IPS DF 6.9 (cell line): ENCODE results near the gene MACROD2.

Experiments
- DNase-seq: peaks from one replicate; pipeline ENCODE4 v3.0.0-alpha.2; 2013; ENCODE audit warnings: low read depth, low spot score
- H3K27ac ChIP-seq: one replicate; pipeline ENCODE4 v1.5.1; 2013; ENCODE audit warnings: low read length, control low read depth
- H3K27me3 ChIP-seq: 2 replicates; pipeline ENCODE4 v1.6.1; 2013; ENCODE audit warnings: mild to moderate bottlenecking, low read length; ENCODE audit not compliant: control insufficient read depth, insufficient read depth
- H3K36me3 ChIP-seq: 2 replicates; pipeline ENCODE4 v1.6.1; 2013; ENCODE audit warnings: low read length; ENCODE audit not compliant: control insufficient read depth, insufficient read depth
- H3K4me1 ChIP-seq: 2 replicates; pipeline ENCODE4 v1.6.1; 2013; ENCODE audit warnings: low read length; ENCODE audit not compliant: control insufficient read depth, insufficient read depth
- H3K4me3 ChIP-seq: 2 replicates; pipeline ENCODE4 v1.5.1; 2013; ENCODE audit warnings: mild to moderate bottlenecking, low read length
- H3K9me3 ChIP-seq: 2 replicates; pipeline ENCODE4 v1.6.1; 2013; ENCODE audit warnings: low read length, inconsistent platforms; ENCODE audit not compliant: control insufficient read depth, insufficient read depth
- WGBS: extraction: QIAGEN DNeasy Blood & Tissue Kit; methylation state at CpG from one replicate; pipeline ENCODE4 v1.1.7; 2013; ENCODE audit warnings: mixed read lengths, missing lambda C conversion rate; ENCODE audit not compliant: insufficient read length, insufficient coverage; 5-methylcytosine and 5-hydroxymethylcytosine counted together

Gene MACROD2

DNA sequence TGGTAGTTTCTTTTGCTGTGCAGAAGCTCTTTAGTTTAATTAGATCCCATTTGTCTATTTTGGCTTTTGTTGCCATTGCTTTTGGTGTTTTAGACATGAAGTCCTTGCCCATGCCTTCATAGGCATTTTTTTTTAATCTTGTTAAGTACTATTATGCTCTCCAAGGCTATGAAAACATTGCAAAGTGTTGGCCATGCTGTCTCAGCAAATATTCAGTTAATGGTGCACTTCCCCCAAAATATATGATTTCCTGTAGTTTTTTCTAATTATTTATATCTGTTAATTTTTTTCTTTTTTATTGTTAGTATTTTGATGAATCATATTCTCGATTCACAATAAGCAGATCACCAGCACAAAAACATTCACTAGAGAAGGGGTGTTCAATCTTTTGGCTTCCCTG lies 1148.2 kb downstream of the MACROD2 start:
- Histone ChIP-seq H3K9me3 (no peaks in the 10 kb centered on the region), H3K36me3 (no peaks in the 10 kb centered on the region), H3K4me3 (no peak overlapping the region), H3K27me3 (no peaks in the 10 kb centered on the region), H3K27ac (no peak overlapping the region), H3K4me1 (no peaks in the 10 kb centered on the region)
- no peak for DNase-seq
- no CpG with 5 or more reads among the region's 1 CpG for WGBS

DNA sequence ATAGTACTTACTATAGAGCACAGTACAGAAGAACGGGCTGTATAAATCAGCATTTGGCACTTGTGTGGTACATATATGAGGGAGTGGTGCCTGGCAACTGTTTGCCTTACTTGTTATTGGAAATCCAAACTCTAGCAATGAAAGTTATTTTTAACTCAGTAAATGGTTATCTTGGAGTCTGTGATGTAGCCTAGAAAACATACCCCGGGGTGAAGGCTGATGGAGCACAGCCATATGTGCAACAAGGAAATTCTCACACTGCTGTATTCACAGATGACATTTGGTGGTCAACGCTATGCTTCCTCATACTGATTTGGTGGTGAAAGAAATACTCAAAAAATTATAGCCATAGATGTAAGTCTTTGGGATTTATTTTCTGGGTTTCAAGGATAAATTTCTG lies 1149.6 kb downstream of the MACROD2 start:
- H3K4me1 ChIP-seq, result no peaks in the 10 kb centered on the region
- no peak overlapping the region for H3K4me3 ChIP-seq
- no peaks in the 10 kb centered on the region for H3K27me3 ChIP-seq
- no CpG with 5 or more reads among the region's 3 CpGs for WGBS
- no peaks in the 10 kb centered on the region for H3K36me3 ChIP-seq
- no peaks in the 10 kb centered on the region for H3K9me3 ChIP-seq
- H3K27ac ChIP-seq, result no peak overlapping the region
- no peak for DNase-seq

DNA sequence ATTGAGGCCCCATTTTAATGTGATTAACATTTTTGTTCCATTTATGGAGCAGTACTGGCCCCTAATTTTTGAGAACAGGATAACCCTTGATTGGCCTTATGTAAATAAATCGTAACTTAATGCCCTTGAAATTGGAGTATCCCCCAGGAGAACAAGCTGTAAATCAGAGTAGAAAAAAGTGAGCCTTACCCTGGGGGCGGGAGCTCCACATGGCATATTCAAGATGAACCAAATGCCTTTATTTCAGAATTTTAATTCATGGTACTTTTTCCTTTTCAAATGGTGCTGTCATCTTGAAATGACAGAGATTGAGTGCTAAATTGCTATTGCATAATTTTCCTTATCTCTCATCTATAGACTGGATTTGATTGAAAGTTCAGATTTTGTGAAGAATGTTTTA lies 1151.6 kb downstream of the MACROD2 start:
- H3K4me1 ChIP-seq, result no peaks in the 10 kb centered on the region
- H3K36me3 ChIP-seq, result no peaks in the 10 kb centered on the region
- H3K27ac ChIP-seq, result no peak overlapping the region
- H3K4me3 ChIP-seq, result no peak overlapping the region
- no peaks in the 10 kb centered on the region for H3K9me3 ChIP-seq
- no peak for DNase-seq
- no peaks in the 10 kb centered on the region for H3K27me3 ChIP-seq
- WGBS, result no CpG with 5 or more reads among the region's 2 CpGs

DNA sequence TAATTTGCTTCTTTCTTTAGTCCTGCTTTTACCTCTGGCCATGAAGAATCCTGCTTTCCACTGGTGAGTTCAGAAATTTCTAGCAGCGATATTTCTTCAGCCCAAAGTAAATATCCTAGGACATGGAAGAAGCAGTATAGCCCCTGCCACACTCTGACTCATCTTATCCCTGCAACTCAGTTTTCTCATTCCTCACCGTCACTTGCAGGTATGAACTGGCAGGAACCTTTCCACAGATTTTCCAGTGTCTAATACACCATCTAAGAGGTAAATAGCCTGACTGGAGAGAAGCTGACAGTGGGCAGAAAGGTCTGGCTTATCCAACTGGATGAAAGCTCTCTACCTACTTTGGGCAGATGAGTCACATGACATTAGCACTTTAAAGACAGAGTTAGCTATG lies 1158.8 kb downstream of the MACROD2 start:
- WGBS, result no CpG with 5 or more reads among the region's 2 CpGs
- DNase-seq, result no peak
- Histone ChIP-seq H3K27me3 (no peaks in the 10 kb centered on the region), H3K9me3 (no peaks in the 10 kb centered on the region), H3K36me3 (no peaks in the 10 kb centered on the region), H3K27ac (no peak overlapping the region), H3K4me3 (no peak overlapping the region), H3K4me1 (no peaks in the 10 kb centered on the region)

DNA sequence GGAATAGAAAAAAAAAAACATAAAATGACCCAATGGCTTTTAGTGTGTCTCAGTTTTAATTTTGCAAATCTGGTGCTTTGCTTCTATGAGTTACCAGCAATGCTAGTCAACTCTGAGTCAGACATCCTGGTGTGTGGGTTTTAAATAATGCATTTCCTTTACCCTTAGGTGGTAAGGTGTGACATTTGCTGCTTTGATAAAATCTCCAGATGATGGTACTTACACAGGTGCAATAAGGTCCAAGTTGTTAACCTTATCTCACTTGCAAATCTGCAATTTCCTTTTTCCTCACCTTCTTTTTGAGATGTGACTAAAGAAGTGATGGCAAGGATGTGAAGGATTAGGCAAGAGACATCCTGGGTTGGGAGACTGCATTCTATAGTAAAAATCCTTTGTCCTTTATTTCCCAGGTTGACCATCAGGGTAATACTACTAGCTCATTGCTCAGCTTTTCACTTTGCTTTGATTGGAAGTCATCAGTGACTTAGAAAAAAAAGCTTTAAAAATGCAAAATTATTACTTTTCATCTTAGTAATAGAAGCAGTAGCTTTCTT lies 1160.6 kb downstream of the MACROD2 start:
- Histone ChIP-seq H3K9me3 (no peaks in the 10 kb centered on the region), H3K36me3 (no peaks in the 10 kb centered on the region), H3K4me3 (no peak overlapping the region), H3K27me3 (no peaks in the 10 kb centered on the region), H3K4me1 (no peaks in the 10 kb centered on the region), H3K27ac (no peak overlapping the region)
- DNase-seq, result no peak

DNA sequence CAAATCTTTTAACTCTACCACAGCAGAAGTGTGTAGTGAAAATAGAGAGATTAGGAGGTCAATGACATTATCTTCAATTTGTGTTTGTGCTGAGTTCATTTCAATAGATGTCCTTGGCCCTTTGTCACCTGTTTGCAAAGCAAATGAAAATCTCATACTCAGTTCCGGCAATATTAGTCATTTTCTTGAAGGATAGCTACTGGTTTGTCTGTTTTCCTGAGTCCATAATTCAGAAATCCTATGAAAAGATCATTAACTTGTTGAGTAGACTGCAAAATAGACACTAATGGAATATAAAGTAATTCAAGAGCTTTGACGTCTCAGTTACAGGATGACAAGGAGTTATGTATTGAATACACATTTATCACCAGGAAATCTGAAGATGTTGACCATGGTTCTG lies 1163.2 kb downstream of the MACROD2 start:
- H3K27me3 ChIP-seq, result no peaks in the 10 kb centered on the region
- no peaks in the 10 kb centered on the region for H3K9me3 ChIP-seq
- no peak for DNase-seq
- no peak overlapping the region for H3K4me3 ChIP-seq
- no peak overlapping the region for H3K27ac ChIP-seq
- no peaks in the 10 kb centered on the region for H3K36me3 ChIP-seq
- H3K4me1 ChIP-seq, result no peaks in the 10 kb centered on the region
- WGBS, result no CpG with 5 or more reads among the region's 2 CpGs

DNA sequence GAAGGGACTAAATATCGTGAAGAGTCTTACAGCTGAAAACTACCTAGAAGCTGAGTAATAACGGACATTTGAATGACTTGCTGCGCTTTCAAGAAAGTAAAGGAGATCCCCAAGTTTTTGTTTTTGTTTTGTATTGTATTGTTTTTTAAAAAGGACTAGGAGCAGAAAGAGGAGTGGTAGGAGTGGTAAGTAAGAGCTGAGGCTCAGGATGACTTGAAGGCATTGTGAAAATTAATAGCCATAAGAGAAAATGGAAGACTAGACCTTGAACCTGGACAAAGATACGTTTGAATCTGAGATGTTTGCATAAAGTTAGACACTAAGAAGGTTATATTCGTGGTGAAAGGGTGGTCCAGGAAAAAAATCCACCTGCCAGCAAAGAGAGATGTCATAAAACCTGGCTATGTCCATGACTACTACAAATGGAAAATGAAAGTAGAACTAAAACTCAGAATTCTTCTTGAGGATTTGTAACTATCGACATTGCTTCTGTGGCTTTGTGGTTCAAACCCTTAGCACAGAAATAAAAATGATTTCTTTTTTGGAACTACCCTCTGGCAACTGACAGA lies 1166.8 kb downstream of the MACROD2 start:
- no peak overlapping the region for H3K4me3 ChIP-seq
- no peaks in the 10 kb centered on the region for H3K27me3 ChIP-seq
- DNase-seq, result no peak
- no peaks in the 10 kb centered on the region for H3K9me3 ChIP-seq
- WGBS, result no CpG with 5 or more reads among the region's 6 CpGs
- H3K4me1 ChIP-seq, result no peaks in the 10 kb centered on the region
- H3K27ac ChIP-seq, result no peak overlapping the region
- H3K36me3 ChIP-seq, result no peaks in the 10 kb centered on the region

DNA sequence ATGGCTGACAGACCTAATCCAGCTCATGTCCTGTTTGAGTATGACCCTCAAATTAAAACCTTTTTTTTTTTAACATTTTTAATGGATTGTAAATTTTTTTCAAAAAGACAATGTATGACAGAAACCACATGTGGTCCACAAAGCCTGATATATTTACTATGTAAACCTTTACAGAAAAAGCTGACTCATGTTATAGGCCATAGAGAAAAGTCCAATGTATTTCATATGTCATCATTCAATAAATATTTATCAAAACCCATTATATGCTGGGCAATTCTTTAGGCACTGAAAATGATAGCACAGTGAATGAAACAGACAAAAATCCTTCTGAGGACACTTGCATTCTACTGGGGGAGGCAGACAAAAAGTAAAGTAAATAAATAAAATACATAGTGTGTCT lies 1168.3 kb downstream of the MACROD2 start:
- H3K36me3 ChIP-seq, result no peaks in the 10 kb centered on the region
- H3K4me3 ChIP-seq, result no peak overlapping the region
- H3K4me1 ChIP-seq, result no peaks in the 10 kb centered on the region
- no peak overlapping the region for H3K27ac ChIP-seq
- DNase-seq, result no peak
- no peaks in the 10 kb centered on the region for H3K9me3 ChIP-seq
- no peaks in the 10 kb centered on the region for H3K27me3 ChIP-seq

DNA sequence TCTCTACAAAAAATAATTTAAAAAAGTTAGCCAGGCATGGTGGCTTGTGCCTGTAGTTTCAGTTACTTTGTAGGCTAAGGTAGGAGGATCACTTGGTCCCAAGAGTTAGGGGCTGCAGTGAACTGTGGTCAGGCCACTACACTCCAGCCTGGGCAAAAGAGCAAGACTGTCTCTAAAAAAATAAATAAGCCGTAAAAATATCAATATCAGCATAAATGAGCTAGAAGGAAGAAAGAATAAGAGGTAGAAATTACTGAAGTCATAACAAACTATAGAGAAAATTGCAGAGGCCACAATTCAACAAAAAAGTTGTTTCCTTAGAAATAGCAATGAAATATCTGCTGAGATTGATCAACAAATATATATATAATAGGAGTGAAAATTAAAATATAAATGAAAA lies 1169.4 kb downstream of the MACROD2 start:
- Histone ChIP-seq H3K27me3 (no peaks in the 10 kb centered on the region), H3K4me3 (no peak overlapping the region), H3K36me3 (no peaks in the 10 kb centered on the region), H3K27ac (no peak overlapping the region), H3K9me3 (no peaks in the 10 kb centered on the region), H3K4me1 (no peaks in the 10 kb centered on the region)
- WGBS, result no CpG with 5 or more reads among the region's 1 CpG
- no peak for DNase-seq

DNA sequence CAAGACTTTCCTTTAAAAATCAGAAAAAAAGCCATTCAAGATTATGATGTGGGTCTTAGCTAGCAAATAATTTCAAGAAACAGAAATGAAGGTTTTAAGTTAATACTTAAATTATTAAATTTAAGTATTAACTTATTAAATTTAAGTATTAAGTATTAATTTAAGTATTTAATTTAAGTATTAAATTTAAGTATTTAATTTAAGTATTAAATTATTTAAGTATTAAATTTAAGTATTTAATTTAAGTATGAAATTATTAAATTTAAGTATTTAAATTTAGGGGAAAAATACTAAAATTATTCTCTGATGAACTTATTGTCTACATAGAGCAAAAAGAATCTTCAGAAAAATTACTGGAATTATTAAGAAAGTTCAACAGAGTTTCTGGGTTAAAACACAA lies 1171.4 kb downstream of the MACROD2 start:
- no peaks in the 10 kb centered on the region for H3K9me3 ChIP-seq
- no peak for DNase-seq
- no peak overlapping the region for H3K4me3 ChIP-seq
- H3K36me3 ChIP-seq, result no peaks in the 10 kb centered on the region
- H3K4me1 ChIP-seq, result no peaks in the 10 kb centered on the region
- H3K27ac ChIP-seq, result no peak overlapping the region
- H3K27me3 ChIP-seq, result no peaks in the 10 kb centered on the region

DNA sequence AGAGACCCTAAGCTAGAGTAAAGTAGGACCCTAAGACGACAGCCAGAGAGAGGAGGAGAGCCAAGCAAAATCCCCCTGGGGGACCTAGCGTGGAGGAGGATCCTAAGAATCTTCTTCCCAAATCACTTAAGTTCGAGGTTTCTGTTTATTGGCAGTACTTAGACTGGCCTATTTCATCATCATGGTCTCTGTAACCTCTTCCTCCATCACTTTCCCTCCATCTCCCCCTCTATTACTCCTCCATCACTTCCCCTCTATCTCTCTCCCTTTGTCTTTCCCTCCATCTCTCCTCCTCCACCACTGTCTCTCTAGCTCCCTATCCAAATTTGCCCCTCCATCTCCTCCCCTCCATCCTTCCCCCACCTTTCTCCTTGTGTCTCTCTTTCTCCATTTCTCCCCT lies 1175.7 kb downstream of the MACROD2 start:
- no peaks in the 10 kb centered on the region for H3K27me3 ChIP-seq
- H3K9me3 ChIP-seq, result no peaks in the 10 kb centered on the region
- H3K4me1 ChIP-seq, result no peaks in the 10 kb centered on the region
- H3K36me3 ChIP-seq, result no peaks in the 10 kb centered on the region
- no peak overlapping the region for H3K27ac ChIP-seq
- H3K4me3 ChIP-seq, result no peak overlapping the region
- WGBS, result no CpG with 5 or more reads among the region's 3 CpGs
- no peak for DNase-seq
